ENCODE measurements around the gene EFTUD2.
"Not testable (repeated sequence)": the region's sequence is repeated elsewhere in the genome, so short reads cannot be mapped to it uniquely, and the experiment has no call there.

The EFTUD2 gene

DNA sequence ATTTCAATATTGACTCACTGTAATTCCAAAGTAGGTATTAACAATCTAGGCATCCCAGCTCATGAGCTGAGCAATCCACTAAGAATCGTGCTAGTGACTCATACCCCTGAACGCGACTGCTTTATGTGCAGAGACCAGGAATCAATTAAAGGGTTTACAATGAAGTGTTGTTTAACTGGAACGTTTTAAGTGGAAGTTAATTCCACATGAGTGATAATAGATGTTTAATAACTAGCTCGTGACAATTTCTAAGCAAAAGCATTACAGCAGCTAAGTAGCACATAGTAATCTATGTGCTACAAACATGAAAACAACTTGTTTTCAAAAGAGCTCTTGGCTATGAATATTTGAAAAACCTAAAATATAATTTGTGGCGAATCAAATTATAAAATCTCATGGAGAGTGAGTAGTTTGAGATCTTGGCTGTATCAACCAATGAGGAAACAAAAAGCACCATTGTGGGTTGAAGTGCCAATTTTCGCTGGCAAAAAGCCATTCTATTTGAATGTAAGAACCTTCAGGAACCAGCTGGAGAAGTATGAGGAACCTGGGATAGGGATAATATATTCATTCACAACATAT lies 78.5 kb downstream of the EFTUD2 start:
- peak; percentile 93 for ATAC-seq
- no peak for TF ChIP-seq TCF4 (CRISPR knock-in tag; IDR thresholded peaks at IDR 0.05; ENCODE audit: borderline replicate concordance)
- peak; percentile 82 for TF ChIP-seq ISL1 (CRISPR knock-in tag; IDR thresholded peaks at IDR 0.05)

DNA sequence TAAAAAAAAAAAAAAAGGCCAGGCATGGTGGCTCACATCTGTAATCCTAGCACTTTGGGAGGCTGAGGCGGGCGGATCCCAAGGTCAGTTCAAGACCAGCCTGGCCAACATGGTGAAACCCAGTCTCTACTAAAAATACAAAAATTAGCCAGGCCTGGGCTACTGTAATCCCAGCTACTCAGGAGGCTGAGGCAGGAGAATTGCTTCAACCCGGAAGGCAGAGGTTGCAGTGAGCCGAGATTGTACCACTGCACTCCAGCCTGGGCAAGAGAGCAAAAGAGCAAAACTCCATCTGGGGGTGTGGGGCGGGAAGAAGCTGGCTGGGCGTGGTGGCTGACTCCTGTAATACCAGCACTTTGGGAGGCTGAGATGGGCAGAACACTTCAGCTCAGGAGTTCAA lies 80.7 kb downstream of the EFTUD2 start:
- ATAC-seq, result not testable (repeated sequence)

DNA sequence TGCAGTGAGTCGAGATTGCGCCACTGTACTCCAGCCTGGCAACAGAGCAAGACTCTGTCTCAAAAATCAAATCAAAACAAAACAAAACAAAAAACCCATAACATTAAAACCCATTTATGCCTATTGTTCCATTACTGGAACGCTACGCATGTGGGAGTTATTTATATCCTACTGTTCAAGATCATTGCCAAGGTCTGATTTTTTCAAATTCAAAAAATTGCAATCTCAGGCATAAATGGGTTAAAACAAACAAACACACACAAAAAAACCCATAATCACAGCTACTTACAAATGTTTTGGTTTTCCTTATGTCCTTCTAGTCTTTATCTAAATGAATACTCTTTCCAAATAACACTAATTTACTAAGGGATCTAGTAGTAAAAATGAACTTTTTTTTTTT lies 87.0 kb downstream of the EFTUD2 start:
- ATAC-seq, result no peak
- TF ChIP-seq PPARA (CRISPR knock-in tag; IDR thresholded peaks at IDR 0.05; ENCODE audit: borderline replicate concordance) (no peak), POU6F1 (CRISPR knock-in tag; IDR thresholded peaks at IDR 0.05; ENCODE audit: borderline replicate concordance, low read depth) (no peak), BACH2 (CRISPR knock-in tag; IDR thresholded peaks at IDR 0.05; ENCODE audit: borderline replicate concordance) (no peak), ZC3H10 (CRISPR knock-in tag; IDR thresholded peaks at IDR 0.05) (no peak), ZFP30 (CRISPR knock-in tag; IDR thresholded peaks at IDR 0.05) (no peak), ZNF8 (CRISPR knock-in tag; IDR thresholded peaks at IDR 0.05) (no peak), GLIS3 (CRISPR knock-in tag; IDR thresholded peaks at IDR 0.05) (no peak), CSRNP3 (CRISPR knock-in tag; IDR thresholded peaks at IDR 0.05) (no peak), ESRRG (CRISPR knock-in tag; IDR thresholded peaks at IDR 0.05) (no peak), ZFP3 (CRISPR knock-in tag; IDR thresholded peaks at IDR 0.05) (no peak), ZNF70 (CRISPR knock-in tag; IDR thresholded peaks at IDR 0.05) (no peak), ISL1 (CRISPR knock-in tag; IDR thresholded peaks at IDR 0.05) (no peak), SNAI2 (CRISPR knock-in tag; IDR thresholded peaks at IDR 0.05) (no peak)

DNA sequence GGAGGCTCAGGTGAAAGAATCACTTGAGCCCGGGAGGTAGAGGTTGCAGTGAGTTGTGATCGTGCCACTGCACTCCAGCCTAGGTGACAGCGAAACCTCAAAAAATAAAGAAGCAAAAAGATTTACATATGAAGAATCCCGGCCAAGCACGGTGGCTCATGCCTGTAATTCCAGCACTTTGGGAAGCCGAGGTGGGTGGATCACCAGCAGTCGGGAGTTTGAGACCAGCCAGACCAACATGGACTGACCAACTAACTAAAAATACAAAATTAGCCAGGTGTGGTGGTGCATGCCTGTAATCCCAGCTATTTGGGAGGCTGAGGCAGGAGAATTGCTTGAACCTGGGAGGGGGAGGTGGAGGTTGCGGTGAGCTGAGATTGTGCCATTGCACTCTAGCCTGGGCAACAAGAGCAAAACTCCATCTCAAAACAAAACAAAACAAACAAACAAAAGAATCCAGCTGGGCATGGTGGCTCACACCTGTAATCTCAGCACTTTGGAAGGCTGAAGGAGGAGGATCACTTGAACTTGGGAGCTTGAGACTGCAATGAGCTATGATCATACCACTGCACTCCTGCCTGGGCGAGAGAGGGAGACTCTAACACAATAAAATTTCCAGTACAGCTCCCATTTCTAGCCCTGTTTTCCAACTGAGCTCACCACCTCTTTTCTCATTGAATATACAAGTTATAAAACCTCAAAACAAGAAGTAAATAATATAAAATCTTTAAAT lies 90.4 kb downstream of the EFTUD2 start:
- ATAC-seq, result not testable (repeated sequence)

- no peak for ATAC-seq
Observed at GRCh38 chr17:44808156-44808555, 91.1 kb downstream of the EFTUD2 start.

More at GRCh38 chr17:44808156-44808555, 91.1 kb downstream of the EFTUD2 start:
- TF ChIP-seq CREB5 (CRISPR knock-in tag; IDR thresholded peaks at IDR 0.05; ENCODE audit: low read depth) (no peak), ZNF8 (CRISPR knock-in tag; IDR thresholded peaks at IDR 0.05) (no peak), TCF4 (CRISPR knock-in tag; IDR thresholded peaks at IDR 0.05; ENCODE audit: borderline replicate concordance) (no peak), ZNF70 (CRISPR knock-in tag; IDR thresholded peaks at IDR 0.05) (no peak), OSR1 (CRISPR knock-in tag; IDR thresholded peaks at IDR 0.05) (no peak), RARB (CRISPR knock-in tag; IDR thresholded peaks at IDR 0.05) (no peak), ARNTL (CRISPR knock-in tag; IDR thresholded peaks at IDR 0.05; ENCODE audit: borderline replicate concordance, low read depth) (no peak), BACH2 (CRISPR knock-in tag; IDR thresholded peaks at IDR 0.05; ENCODE audit: borderline replicate concordance) (no peak), SNAI2 (CRISPR knock-in tag; IDR thresholded peaks at IDR 0.05) (no peak), ISL1 (CRISPR knock-in tag; IDR thresholded peaks at IDR 0.05) (no peak), TSHZ2 (CRISPR knock-in tag; IDR thresholded peaks at IDR 0.05) (no peak), ESRRG (CRISPR knock-in tag; IDR thresholded peaks at IDR 0.05) (no peak), CSDC2 (CRISPR knock-in tag; IDR thresholded peaks at IDR 0.05) (no peak), ZNF565 (CRISPR knock-in tag; conservative IDR thresholded peaks at IDR 0.05; ENCODE audit: low read depth) (no peak)
- TF ChIP-seq, protein P1, sequence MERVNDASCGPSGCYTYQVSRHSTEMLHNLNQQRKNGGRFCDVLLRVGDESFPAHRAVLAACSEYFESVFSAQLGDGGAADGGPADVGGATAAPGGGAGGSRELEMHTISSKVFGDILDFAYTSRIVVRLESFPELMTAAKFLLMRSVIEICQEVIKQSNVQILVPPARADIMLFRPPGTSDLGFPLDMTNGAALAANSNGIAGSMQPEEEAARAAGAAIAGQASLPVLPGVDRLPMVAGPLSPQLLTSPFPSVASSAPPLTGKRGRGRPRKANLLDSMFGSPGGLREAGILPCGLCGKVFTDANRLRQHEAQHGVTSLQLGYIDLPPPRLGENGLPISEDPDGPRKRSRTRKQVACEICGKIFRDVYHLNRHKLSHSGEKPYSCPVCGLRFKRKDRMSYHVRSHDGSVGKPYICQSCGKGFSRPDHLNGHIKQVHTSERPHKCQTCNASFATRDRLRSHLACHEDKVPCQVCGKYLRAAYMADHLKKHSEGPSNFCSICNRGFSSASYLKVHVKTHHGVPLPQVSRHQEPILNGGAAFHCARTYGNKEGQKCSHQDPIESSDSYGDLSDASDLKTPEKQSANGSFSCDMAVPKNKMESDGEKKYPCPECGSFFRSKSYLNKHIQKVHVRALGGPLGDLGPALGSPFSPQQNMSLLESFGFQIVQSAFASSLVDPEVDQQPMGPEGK (CRISPR knock-in tag; IDR thresholded peaks at IDR 0.05; ENCODE audit: borderline replicate concordance), result no peak

All from SK-N-SH treated with all-trans-retinoic acid at 6 μM for 48 hours (cell line).